Stimulated activated naive CD8-positive, alpha-beta T cell treated with anti-CD3 and anti-CD28 coated beads, Interleukin-15, Interleukin-2, amounts not matched to agents 100 U/mL and 50 U/mL, for 24 hours (primary cell): ENCODE results near the gene PLD5.
"Not testable (repeated sequence)": the region's sequence is repeated elsewhere in the genome, so short reads cannot be mapped to it uniquely, and the experiment has no call there.

Experiments
- ATAC-seq: fragments of 150-1000 bp; cut with Tn5 transposase; one replicate; pipeline ENCODE4 v1.10.0; 2021
- DNase-seq: peaks from one replicate; pipeline ENCODE4 v3.0.0; 2021

Gene PLD5

DNA sequence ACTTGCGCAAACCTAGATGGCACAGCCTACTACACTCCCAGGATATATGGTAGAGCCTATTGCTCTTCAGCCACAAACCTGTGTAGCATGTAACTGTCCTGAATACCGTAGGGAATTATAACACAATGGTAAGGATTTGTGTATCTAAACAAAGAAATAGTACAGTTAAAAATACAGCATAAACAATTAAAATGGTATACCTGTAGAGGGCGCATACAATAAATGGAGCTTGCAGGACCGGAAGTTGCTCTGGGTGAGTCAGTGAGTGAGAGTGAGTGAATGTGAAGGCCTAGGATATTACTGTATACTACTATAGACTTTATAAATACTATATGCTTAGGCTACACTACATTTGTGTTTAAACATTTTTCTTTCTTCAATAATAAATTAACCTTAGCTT, 99.3 kb downstream of the PLD5 start:
- ATAC-seq, result no peak
- DNase-seq, result no peak

DNA sequence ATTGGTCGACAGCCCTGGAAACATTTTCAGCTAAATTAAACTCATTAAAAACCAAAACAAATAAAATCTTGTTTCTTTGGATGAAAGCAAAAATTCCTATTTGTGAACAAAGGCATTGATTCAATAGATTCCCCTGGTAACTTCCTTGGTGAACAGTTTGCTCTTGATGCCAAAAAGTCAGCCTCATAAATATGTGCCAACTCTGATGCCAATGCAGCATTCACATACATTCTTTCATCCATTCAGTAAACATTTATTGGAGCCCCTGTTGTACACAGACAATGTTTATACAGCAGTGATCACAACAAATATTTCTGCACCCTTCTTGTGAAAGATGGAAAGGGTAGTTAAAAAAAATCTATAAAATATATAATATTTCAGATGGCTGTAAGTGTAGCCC, 107.8 kb downstream of the PLD5 start:
- no peak for ATAC-seq
- no peak for DNase-seq

DNA sequence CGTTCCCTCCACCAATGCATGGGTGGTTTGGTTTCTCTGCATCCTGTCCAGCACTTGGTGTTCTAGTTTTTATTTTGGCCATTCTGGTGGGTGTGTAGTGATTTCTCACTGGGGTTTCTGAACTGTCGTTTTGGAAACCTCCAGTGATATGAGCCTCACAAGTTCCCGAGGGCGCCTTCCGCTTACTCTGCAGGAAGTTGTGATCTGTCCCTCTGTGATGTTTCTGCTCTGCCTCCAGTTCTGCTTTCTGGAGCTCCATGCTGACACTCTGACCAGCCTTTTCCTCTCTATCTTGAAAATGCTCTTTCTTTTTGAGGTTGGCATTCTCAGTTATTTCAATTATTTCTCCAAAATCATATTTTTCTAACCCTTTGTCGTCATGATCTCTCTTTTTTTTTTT, 111.6 kb downstream of the PLD5 start:
- no peak for DNase-seq
- no peak for ATAC-seq

DNA sequence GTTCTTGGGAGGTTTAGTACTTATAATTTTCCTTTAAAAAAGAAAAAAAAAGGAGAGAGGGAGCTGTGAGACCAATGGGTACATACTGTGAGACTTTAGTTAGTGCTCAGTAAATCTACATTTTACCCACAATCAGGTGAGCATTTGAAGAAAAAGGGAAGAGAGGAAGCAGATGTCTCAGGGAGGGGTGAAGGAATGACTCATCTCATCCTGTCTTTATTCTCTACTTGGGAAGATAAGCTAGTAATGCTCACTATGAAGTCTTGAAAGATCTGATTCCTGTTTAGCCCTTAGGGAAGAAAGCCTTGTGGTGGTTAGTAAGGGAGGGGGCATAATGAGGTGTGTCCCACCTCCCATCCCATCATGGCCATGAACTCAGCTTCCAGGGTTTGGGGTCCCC, 112.6 kb downstream of the PLD5 start:
- no peak for DNase-seq
- ATAC-seq, result no peak

DNA sequence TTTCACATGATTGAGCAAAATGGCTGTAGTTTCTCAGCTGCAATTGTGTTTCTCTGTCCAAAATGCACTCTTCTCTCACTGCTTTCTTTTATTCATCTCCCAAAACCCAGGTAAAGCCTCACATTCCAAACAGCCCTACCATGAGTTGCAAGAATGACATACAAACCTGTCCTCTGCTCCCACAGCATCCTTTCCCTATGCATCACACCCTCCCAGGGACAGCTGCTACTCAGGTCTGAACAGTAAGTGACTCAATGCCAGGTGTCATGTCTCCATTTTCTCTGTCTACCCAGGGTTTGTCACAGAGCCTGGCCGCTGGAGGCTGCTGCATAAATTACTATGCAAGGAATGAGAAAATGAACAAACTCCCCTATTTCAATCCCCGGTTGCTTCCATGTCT, 118.5 kb downstream of the PLD5 start:
- no peak for DNase-seq

DNA sequence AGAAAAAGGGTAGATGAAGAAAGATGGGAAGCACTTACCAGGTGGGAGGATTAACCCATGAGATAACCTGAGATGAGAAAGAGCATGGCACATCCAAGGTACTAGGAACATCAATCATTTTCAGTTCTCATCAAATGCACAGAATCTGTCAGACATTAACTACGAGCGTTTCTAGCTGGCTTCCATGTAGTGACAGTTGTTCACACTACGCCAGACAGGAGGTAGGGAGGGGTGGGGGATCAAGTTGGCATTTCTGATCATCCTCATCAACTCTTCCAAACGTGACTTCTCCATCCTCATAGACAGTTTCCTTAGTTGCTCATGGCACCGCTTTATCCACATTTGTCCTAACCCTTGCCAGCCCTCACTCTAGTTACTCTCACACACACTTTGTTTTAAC, 120.2 kb downstream of the PLD5 start:
- DNase-seq (no peak), ATAC-seq (no peak)

More for the DNA sequence above, 118.5 kb downstream of the PLD5 start:
- ATAC-seq, result no peak

DNA sequence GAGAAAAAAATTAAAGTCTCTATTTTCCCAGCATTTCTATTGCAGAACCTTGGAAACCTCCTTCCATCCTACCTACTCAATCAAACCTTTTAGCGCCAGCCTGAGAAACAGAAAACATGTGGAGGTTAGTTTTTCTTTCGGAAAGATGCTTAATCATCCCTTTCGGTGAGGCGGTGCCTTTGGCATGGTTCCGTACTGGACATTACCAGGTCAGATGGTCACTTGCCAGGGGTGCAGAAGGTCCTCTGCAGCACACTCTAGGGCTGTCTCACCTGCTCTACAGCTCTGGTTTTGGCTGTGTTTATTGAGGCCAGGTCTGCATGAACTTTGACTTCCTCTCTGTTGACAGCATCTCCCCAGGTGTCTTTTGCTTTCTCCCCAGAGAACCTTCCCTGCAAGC, 121.5 kb downstream of the PLD5 start:
- ATAC-seq, result no peak
- no peak for DNase-seq

DNA sequence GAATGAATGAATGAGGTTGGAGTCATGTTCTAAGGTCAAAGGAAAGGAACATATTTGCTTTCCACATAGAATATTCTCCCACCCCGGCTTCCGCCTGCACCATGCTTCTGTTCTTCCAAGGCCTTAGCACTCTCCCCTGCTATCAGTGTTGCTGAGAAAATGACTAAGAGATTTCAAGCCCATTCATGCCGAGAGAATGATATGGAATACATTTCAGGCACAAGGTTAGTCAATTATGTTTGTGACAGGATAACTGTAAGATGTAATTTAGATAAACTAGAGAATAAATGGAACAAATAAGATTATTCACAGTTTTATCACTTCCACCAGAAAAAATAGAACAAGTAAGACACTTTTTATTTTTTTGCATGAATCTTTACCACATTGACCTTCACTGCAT, 122.6 kb downstream of the PLD5 start:
- ATAC-seq (no peak), DNase-seq (no peak)

DNA sequence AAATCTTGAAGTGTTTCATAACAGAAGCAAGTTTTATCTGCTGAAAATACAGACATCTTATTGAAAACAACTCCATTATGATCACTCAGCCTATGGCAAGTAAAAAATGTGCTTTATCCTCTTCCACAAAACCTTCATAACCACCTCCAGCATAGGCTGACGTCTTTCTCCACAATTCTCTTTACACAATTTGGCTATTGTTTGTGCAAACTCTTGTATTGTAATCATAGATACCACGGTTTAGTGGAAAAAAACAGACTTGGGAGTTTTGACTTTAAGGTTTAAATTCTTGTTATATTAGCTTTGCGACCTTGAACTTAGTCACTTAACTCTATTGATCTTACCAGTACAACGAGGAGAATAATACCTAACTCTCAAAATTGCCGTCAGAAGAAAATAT, 126.1 kb downstream of the PLD5 start:
- no peak for DNase-seq
- ATAC-seq, result no peak

DNA sequence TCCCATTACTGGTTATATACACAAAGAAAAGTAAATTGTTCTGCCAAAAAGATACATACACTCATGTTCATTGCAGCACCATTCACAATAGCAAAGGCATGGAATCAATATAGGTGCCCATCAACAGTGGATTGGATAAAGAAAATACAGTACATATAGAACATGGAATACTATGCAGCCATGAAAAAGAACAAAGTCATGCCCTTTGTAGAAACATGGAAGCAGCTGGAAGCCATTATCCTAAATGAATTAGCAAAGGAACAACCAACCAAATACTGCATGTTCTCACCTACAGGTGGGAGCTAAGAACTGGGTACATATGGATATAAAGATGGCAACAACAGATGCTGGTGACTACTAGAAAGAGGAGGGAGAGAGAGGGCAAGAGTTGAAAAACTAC, 132.6 kb downstream of the PLD5 start:
- DNase-seq (no peak), ATAC-seq (no peak)

DNA sequence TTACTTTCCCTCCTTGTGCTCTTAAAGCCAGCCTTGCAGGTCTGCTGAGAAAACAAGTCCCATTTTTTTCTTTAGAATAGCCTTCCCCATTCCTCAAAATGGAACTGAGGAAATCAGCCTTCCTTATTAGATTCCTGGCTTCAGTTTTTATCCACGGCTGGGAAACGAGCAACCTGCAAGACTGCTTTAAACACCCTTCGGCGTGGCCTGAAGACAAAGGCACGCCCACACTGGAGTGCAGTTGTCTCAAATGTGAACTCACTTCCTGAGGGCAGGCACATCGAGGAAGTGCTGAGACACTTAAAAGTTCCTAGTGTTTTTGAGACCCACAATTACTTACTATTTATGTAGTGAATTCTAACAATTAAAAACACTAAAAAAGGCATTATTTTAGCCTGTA, 148.4 kb downstream of the PLD5 start:
- not testable (repeated sequence) for DNase-seq, ATAC-seq

DNA sequence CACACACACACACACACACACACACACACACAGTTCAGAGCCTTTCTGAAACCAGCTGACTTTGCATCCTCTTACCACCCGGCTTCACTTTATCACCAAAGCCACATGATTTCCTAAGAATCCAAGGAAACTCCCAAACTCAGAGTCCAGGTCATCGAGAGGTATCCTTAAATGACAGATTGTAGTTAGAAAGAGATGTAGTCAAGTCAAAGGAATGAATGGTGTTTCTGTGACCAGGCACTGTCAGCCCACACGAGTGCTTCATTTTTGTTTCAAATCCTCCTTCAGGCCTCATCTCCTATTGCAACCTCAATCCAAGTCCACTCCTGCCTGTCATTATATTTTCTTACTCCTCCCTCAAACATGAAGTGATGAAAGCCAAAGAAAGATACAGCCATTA, 174.1 kb downstream of the PLD5 start:
- ATAC-seq, DNase-seq: not testable (repeated sequence)

DNA sequence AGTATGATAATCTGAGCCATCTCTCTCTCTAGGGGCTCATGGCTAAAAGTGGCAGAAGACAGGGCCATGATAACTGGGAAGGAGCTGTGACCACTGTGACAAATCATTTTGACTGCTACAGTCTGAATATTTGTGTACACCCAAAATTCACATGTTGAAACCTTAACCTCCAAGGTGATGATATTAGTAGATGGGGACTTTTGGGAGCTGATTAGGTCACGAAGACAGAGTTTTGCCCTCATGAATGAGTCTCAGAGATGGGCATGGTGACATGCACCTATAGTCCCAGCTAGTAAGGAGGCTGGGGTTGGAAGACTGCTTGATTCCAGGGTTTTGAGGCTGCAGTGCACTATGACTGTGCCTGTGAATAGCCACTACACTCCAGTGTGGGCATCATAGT, 174.9 kb downstream of the PLD5 start:
- ATAC-seq (no peak), DNase-seq (no peak)

DNA sequence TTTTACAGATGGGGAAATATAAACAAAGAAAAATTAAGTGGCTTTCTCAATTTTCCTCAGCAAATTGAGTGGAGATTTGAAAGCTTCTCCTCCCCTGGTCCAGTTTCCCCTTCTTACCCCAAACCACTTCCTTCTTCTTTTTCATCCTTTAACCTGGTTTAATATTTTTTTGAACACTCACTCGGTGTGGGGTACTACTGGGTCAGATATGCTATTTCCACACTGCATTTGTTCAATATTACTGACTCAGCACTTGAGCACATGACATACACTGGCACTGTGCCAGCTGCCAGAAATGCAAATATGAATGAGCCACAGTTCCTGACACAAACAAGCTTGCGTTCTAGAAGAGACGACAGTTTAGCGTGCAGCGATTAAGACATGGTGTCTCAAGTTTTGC, 193.6 kb downstream of the PLD5 start:
- ATAC-seq, DNase-seq: not testable (repeated sequence)

DNA sequence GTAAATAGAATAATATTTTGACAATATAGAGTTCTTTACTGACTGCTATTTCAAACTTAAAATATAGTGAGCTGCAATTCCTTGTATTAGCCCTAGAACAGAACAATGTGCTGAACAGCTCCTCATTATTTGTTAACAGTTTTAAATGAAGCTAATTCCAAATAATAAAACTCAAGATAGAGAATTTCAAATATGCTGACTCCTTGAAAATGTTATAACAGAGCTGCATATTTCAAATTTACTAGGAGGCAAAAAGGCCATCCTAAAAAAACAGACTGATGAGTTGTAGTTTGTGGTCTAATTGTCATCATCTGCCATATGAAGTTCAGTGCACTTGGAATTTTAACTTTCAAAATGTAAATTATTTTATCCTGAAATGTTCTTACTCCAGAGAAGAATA, 197.1 kb downstream of the PLD5 start:
- DNase-seq, ATAC-seq: not testable (repeated sequence)

DNA sequence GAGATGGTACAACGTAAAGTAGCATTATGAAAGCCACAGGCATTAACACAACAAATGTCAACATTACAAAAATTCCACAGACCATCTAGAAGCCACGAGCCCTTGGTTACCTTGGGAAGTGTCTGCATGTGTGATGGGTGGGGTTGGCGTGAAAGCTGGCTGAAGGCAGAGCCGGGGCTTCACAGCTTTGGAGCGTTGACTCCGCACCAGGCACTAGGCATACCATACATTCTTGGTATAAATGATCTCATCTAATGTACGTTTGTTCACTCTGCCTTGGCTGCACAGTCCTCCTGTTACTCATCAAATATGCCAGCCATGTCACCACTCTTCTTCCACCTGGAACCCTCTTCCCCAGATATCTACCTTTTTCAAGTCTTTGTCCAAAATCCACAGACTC, 202.5 kb downstream of the PLD5 start:
- ATAC-seq, DNase-seq: not testable (repeated sequence)

DNA sequence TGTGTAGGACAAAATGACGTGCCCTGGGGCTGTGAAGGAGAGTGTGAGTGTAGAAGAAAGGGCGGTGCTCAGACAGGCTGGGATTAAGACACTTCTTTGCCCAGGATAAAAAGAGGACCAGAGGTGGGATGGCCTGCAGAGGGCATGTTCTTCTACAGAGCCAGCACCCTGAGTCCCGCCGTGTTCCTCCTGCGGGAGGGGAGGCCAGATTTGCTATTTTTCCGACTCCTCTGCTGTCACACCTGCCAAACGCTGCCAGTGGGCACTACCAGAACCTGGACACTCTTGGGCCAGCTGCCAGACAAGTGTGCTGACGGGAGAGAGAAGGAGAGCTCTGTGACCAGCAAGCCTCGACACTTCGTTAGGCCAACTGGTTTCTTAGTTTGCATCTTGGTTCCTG, 206.4 kb downstream of the PLD5 start:
- DNase-seq, result no peak
- no peak for ATAC-seq

DNA sequence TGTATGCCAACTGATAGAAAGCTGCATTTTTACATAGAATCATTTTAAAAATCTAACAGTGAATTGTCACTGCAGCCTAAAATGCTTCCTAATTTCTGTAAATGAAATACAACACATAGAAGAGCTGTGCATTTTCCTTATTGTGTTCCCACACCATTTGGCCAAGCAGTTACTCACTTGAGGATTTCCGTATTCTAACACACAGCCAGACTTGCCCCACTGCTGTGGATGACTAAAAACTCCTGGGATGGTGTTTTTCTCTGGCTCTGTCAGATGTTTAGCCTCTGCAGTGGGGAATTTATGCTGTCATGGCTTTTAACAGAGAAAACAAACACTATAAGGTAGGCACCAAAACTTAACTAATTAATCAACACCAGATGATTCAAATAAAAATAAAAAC, 209.6 kb downstream of the PLD5 start:
- DNase-seq, ATAC-seq: not testable (repeated sequence)

DNA sequence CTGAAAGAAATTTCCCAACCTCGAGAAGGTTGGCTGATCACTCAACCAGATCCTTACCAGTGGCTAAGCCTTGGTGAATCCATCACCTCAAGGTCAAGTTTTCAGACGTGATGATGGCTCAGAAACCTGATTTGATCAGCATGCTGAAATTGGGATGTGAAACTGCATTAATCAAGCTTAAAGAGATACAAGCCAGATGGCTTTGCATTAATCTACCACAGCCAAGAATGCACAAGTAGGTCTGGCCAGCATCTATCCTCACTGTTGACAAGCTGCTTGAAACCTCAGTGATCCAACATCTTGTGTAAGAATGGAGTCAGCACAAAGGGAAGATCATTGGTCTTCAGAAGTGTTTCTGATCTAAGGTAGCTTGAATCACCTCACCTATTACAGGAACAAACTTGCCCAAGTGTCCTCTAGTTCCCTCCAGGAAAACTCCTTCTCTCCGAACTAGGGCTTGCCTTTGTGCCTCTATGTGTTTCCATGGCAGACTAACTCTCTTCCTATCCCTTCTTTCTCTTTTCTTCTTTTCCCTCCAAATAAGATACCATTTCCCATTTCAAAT, 210.3 kb downstream of the PLD5 start:
- not testable (repeated sequence) for ATAC-seq, DNase-seq

DNA sequence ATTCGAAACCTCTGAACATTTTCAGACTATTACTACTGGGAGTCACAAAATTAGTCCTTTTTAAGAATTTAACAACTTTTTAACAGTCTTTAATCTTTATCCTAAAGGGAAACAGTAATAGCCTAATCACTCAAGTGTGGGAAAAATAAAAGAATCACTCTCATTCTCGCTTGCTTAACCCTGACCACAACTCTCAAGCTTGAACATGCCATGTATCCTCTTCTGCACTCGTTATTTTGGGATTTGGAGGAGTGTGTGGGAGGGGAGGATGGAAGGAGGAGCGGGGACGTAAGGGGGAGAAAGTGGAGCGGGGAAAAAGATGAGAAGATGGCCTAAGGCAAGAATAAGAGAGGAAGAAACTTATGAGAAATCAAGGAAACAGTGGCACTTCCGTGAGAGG, 215.8 kb downstream of the PLD5 start:
- not testable (repeated sequence) for ATAC-seq, DNase-seq

DNA sequence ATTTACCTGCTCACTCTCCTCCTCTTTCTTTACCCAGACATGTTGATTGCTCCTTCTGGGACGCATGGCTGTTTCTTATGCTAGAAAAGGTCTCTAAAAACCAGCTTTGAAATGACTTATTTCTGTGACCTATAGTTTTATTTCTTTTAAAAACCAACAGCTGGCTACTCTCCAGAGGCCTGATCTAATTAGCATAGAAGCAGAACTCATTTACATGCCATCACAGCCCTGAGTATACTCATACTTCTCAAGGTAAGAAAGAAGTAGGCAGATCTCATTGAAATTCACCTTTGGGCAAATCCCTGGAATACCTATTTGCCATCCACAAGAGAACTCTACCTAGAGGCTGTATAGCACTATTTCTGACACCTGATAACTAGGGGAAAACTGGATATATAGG, 230.7 kb downstream of the PLD5 start:
- ATAC-seq, result not testable (repeated sequence)

DNA sequence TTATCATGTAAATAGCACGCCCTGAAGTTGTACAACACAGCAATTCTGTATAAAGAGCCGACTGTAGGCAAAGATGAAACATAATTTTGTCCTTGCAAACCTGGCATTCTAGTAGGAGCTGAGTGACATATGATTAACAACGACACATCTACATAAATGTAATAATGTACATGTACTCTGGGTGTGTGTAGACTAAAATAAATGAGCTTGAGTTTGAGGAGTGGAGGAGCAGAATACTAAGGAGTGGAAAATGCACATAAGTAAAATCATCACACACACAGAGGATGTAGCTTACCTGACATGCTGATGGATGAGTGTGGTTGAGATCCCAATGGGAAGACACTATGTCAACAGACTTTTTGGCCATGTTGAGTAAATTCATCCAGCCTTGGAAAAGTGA, 236.4 kb downstream of the PLD5 start:
- ATAC-seq, DNase-seq: not testable (repeated sequence)

More for the DNA sequence above, 230.7 kb downstream of the PLD5 start:
- not testable (repeated sequence) for DNase-seq

DNA sequence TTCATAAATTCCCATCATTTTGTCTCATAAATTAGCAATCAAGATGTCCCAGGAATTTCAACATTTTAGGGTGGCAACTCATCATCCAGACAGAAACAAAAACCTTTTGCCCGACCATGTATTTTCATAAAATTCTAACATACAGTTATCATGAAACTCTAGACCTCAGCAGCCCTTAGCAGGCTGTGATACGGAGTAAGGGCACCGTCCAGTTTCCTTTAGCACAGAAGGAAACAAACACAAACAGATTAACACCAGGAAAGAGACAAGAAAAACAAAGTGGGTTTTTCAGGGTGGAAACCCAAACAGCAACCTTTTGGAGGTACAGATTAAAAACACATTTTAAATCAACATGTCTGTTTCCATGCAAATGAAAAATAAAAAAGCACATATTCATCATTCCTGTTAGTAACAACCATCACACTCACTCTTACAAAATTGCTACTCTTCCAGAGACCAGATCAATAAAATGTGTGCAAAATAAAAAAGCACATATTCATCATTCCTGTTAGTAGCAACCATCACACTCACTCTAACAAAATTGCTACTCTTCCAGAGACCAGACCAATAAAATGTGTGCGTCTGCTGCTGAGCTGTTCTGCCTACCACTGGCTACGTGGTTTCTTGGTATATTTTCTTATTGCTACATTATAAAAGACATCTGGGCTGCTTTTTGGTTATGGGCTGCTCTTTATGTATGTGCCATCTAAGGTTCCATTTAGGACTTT, 241.6 kb downstream of the PLD5 start:
- not testable (repeated sequence) for ATAC-seq, DNase-seq

DNA sequence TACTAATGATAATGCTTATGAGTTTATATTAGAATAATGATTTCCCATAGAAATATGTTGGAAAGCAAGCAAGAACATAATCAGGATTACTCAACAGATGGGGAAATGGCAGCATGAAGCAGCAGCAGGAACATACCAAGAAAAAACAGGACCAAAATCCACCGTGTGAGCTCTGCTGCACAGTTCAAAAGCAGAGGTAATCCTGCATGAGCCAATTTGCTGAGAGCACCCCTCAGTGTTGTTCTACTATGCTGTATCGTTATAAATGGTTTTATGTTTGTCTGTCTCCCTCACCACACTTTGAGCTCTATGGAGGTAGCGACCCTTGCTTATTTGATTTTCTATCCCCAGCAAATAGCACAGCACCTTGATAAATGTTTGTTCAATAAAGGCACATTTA, 246.1 kb downstream of the PLD5 start:
- ATAC-seq, DNase-seq: not testable (repeated sequence)
